WERI-Rb-1 (cell line): ENCODE data around the gene CNN2.

Experiments
- DNase-seq: peaks from one replicate; pipeline ENCODE4 v3.0.0-alpha.2; 2020
- H3K27ac ChIP-seq: fragments of 250-450 bp; sonication (Bioruptor Pico); 2 replicates; pipeline ENCODE4 v1.5.1; 2020; ENCODE audit warnings: mild to moderate bottlenecking, moderate library complexity
- H3K27me3 ChIP-seq: fragments of 250-450 bp; sonication (Bioruptor Pico); 2 replicates; pipeline ENCODE4 v1.5.1; 2021; ENCODE audit warnings: mild to moderate bottlenecking, low read depth, moderate library complexity; ENCODE audit not compliant: insufficient read depth, severe bottlenecking
- H3K36me3 ChIP-seq: fragments of 250-450 bp; sonication (Bioruptor Pico); 2 replicates; pipeline ENCODE4 v1.5.1; 2020; ENCODE audit warnings: mild to moderate bottlenecking, moderate library complexity
- H3K4me3 ChIP-seq: 2 replicates; pipeline ENCODE4 v1.5.1; 2011; ENCODE audit warnings: low read depth, mild to moderate bottlenecking, control low read depth, low read length
- H3K9me3 ChIP-seq: fragments of 250-450 bp; sonication (Bioruptor Pico); 2 replicates; pipeline ENCODE4 v1.5.1; 2021; ENCODE audit warnings: mild to moderate bottlenecking, moderate library complexity; ENCODE audit not compliant: severe bottlenecking
- CTCF ChIP-seq: IDR thresholded peaks from 2 replicates; pipeline ENCODE4 v1.5.1; 2011; ENCODE audit warnings: low read depth, mild to moderate bottlenecking, control low read depth, inconsistent platforms, low read length

The CNN2 gene

GRCh38 chr19:1037621-1038064 is 11.2 kb downstream of the CNN2 start:
- Histone ChIP-seq H3K27ac (no peak overlapping the region), H3K36me3 (peaks cover 48% of the 10 kb centered on the region)

GRCh38 chr19:1038978-1039645 is 12.7 kb downstream of the CNN2 start:
- TF ChIP-seq CTCF: no peak
- peaks cover 49% of the 10 kb centered on the region for H3K36me3 ChIP-seq
- peak overlapping the region; percentile 35; the same call in 1 of the 2 replicates for H3K27ac ChIP-seq
- no peaks in the 10 kb centered on the region for H3K27me3 ChIP-seq
- H3K4me3 ChIP-seq: peak overlapping the region; percentile 33
- H3K9me3 ChIP-seq: no peaks in the 10 kb centered on the region
- no peak for DNase-seq

More at GRCh38 chr19:1037621-1038064, 11.2 kb downstream of the CNN2 start:
- no peaks in the 10 kb centered on the region for H3K9me3 ChIP-seq
- TF ChIP-seq CTCF: no peak
- H3K4me3 ChIP-seq: no peak overlapping the region
- no peak for DNase-seq
- H3K27me3 ChIP-seq: no peaks in the 10 kb centered on the region

- Histone ChIP-seq H3K27me3 (no peaks in the 10 kb centered on the region), H3K27ac (peak within 1 kb of the TSS; percentile 84), H3K4me3 (peak within 1 kb of the TSS; percentile 78), H3K36me3 (peaks cover 56% of the 10 kb centered on the region), H3K9me3 (peaks cover 2% of the 10 kb centered on the region)
- 0 out of 2 replicates have a peak, but pooled peaks have one; percentile 5 for TF ChIP-seq CTCF
- peak; percentile 99 for DNase-seq
Observed at GRCh38 chr19:1039646-1040475, 13.5 kb downstream of the CNN2 start, which contains the start of gene ABCA7. Gene ABCA7, plus strand, starts transcription at chr19:1040107. Its CDS starts 1,255 bp downstream, at chr19:1041362.

GRCh38 chr19:1040476-1041271 is 14.3 kb downstream of the CNN2 start:
- TF ChIP-seq CTCF: no peak
- Histone ChIP-seq H3K4me3 (peak overlapping the region; percentile 78), H3K27me3 (no peaks in the 10 kb centered on the region), H3K9me3 (peaks cover 3% of the 10 kb centered on the region), H3K36me3 (peaks cover 51% of the 10 kb centered on the region), H3K27ac (peak overlapping the region; percentile 84)
- DNase-seq: peak; percentile 98

- peak overlapping the region; percentile 39 for H3K4me3 ChIP-seq
- peaks cover 50% of the 10 kb centered on the region for H3K36me3 ChIP-seq
- no peaks in the 10 kb centered on the region for H3K27me3 ChIP-seq
- no peak for TF ChIP-seq CTCF
- no peak for DNase-seq
- peak overlapping the region; percentile 61 for H3K27ac ChIP-seq
- H3K9me3 ChIP-seq: peaks cover 3% of the 10 kb centered on the region
Observed at GRCh38 chr19:1041272-1041834, 14.9 kb downstream of the CNN2 start.
